ENCODE data around the gene VPS51.
"Not testable (repeated sequence)": the region's sequence is repeated elsewhere in the genome, so short reads cannot be mapped to it uniquely, and the experiment has no call there.

DNA sequence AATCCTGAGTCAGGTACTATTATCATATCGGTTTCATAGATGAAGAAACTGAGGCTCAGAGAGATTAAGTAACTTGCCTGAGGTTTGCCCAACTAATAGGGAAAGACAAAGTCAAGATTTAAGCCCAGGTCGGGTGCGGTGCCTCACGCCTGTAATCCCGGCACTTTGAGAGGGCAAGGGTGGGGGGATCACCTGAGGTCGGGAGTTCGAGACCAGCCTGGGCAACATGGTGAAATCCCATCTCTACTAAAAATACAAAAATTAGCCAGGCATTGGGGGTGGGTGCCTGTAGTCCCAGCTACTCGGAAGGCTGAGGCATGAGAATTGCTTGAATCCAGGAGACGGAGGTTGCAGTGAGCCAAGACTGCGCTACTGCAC lies 54.1 kb downstream of the VPS51 start:
- TF ChIP-seq EZH2 (IDR thresholded peaks at IDR 0.05); POLR2AphosphoS5 (IDR thresholded peaks at IDR 0.05; ENCODE audit: borderline replicate concordance, low read depth, low read length); FOXP2 (optimal IDR thresholded peaks at IDR 0.05; ENCODE audit: control extremely low read depth, extremely low read length, insufficient read depth): not testable (repeated sequence)

Measured in SK-N-MC (cell line).